Panc1 (cell line): Measurements from ENCODE around the gene CDC7. TPM values are rescaled to one million over a fixed set of nuclear protein-coding genes. Genes with fewer than 3 reads are reported as not detected.

Source experiments
- ATAC-seq: fragments of 200-7000 bp; cut with Tn5 transposase; 2 replicates; pipeline ENCODE4 v1.9.1; 2020; ENCODE audit warnings: mild to moderate bottlenecking, moderate library complexity
- BruUV-seq: library from RNA; stranded (reverse); fragments of 400-500 nt; replicated peaks from 2 replicates; lab custom pipeline; 2021; lab: Mats Ljungman, UMichigan
- CTCF ChIA-PET: fragments of 300-600 bp; sonication (Branson Sonifier 250); formaldehyde crosslinking; loops from one replicate; lab custom pipeline; 2022; ENCODE audit warnings: antibody characterized with exemption; lab: Charles Lee
- POLR2A ChIA-PET: fragments of 300-600 bp; sonication (Branson Sonifier 250); formaldehyde crosslinking; loops from one replicate; lab custom pipeline; 2022; ENCODE audit warnings: antibody characterized with exemption; lab: Charles Lee
- DNase-seq: peaks from one replicate; pipeline ENCODE4 v3.0.0-alpha.2; 2010; ENCODE audit warnings: low read depth, low spot score
- H3K27ac ChIP-seq: 2 replicates; pipeline ENCODE4 v1.5.1; 2011; ENCODE audit warnings: mild to moderate bottlenecking, low read length, inconsistent platforms
- H3K27me3 ChIP-seq: fragments of 200-500 bp; sonication (Bioruptor generic); 2 replicates; pipeline ENCODE4 v1.6.0; 2014; ENCODE audit warnings: low read length, inconsistent platforms; ENCODE audit not compliant: control insufficient read depth, insufficient read depth
- H3K36me3 ChIP-seq: fragments of 200-500 bp; sonication (Bioruptor generic); 2 replicates; pipeline ENCODE4 v1.5.1; 2014; ENCODE audit warnings: inconsistent platforms, mild to moderate bottlenecking, low read length, moderate library complexity; ENCODE audit not compliant: control insufficient read depth, insufficient read depth
- H3K4me1 ChIP-seq: 2 replicates; pipeline ENCODE4 v1.5.1; 2011; ENCODE audit warnings: inconsistent platforms, mild to moderate bottlenecking, low read length, moderate library complexity; ENCODE audit not compliant: control insufficient read depth, insufficient read depth
- H3K4me3 ChIP-seq, 2 experiments: 2 replicates each; pipeline ENCODE4 v1.5.1; 2011 to 2012; ENCODE audit warnings: low read depth in 2 of 2, low read length in 2 of 2, mild to moderate bottlenecking in 2 of 2, inconsistent platforms in 1 of 2, moderate library complexity in 1 of 2
- H3K9me3 ChIP-seq: fragments of 200-500 bp; sonication (Bioruptor generic); 2 replicates; pipeline ENCODE4 v1.5.1; 2014; ENCODE audit warnings: low read depth, mild to moderate bottlenecking, inconsistent platforms, low read length, moderate library complexity; ENCODE audit not compliant: control insufficient read depth, insufficient read depth
- POLR2AphosphoS5 ChIP-seq: IDR thresholded peaks from 2 replicates; pipeline ENCODE4 v1.6.1; 2012; ENCODE audit warnings: mild to moderate bottlenecking, low read depth, low read length, moderate library complexity
- SIN3A ChIP-seq: IDR thresholded peaks from 2 replicates; pipeline ENCODE4 v1.6.1; 2012; ENCODE audit warnings: low read depth, mild to moderate bottlenecking, low read length, moderate library complexity, borderline replicate concordance; ENCODE audit not compliant: insufficient read depth
- TCF7L2 ChIP-seq: IDR thresholded peaks from 2 replicates; pipeline ENCODE4 v1.6.1; 2011; ENCODE audit warnings: mild to moderate bottlenecking, low read depth, low read length, inconsistent platforms
- in situ Hi-C: cut with HindIII; loops from 2 replicates; pipeline ENCODE4 v1.10.0; 2016; ENCODE audit warnings: low sequenced_read_pairs, low pct_unique_long_range_greater_than_20kb
- intact Hi-C: fragments of 100-400 bp; cut with micrococcal nuclease; formaldehyde crosslinking; loops from one replicate; pipeline ENCODE4 v1.10.0; 2022; ENCODE audit not compliant: unreplicated experiment
- total RNA-seq: library from RNA; stranded (reverse); gene quantifications from one replicate; pipeline ENCODE4 v1.2.1, GENCODE V29; 2021; ENCODE audit not compliant: unreplicated experiment
- TF ChIP-seq, protein P1 (sequence below), 2 experiments: IDR thresholded peaks; 2 replicates each; pipeline ENCODE4 v1.6.1; 2011 to 2012; ENCODE audit warnings: low read depth in 2 of 2, control low read depth in 1 of 2, low read length in 1 of 2, mild to moderate bottlenecking in 1 of 2, moderate library complexity in 1 of 2; ENCODE audit not compliant: insufficient read depth in 1 of 2
- TF ChIP-seq, protein P2 (sequence below): fragments of 450-650 bp; IDR thresholded peaks from 2 replicates; pipeline ENCODE4 v1.5.1; 2017; ENCODE audit warnings: mild to moderate bottlenecking

The CDC7 gene
- total RNA-seq, 1 experiment from 2014 or later = 30.1 TPM

DNA sequence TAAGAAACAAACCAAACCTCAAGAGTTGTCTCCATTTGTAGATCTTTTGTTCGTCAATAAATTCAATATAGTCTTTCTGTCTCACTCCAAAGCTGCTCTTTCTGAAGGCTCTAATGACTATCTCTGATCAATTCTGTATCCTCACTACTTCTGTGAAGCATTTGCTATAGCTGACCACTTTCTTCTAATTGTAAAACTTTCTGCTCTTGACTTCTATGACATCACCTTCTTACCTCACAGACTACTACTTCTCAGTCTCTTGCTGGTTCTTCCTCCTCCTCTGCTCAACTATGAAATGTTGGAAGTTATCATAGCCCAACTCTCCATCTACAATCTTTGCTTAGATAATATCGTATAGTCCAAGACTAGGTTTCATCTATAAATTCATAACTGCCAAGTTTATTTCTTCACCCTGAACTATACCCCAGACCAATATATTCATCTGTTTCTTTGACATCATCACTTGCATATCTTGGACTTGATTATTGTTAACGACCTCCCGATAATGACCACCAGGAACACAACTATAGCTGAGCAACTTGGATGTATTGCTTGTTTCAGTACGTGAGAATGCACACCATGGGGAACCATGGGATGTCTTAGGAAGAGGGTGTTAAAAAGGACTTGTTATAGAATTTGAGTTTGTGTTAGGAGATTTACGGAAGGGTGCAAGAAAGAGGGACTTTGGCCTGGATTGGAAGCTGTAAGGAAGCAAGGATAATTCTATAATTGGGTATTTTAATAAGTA lies 2.0 kb upstream of the CDC7 start:
- no peaks in the 10 kb centered on the region for H3K36me3 ChIP-seq
- in situ Hi-C loops (no loop called here), intact Hi-C loops (no loop called here)
- peaks cover 18% of the 10 kb centered on the region for H3K4me1 ChIP-seq
- ChIA-PET CTCF (no interaction called here), POLR2A (no interaction called here)
- H3K4me3 ChIP-seq = no peak overlapping the region
- H3K9me3 ChIP-seq = no peaks in the 10 kb centered on the region
- ATAC-seq (no peak), DNase-seq (no peak)
- TF ChIP-seq, protein P1, sequence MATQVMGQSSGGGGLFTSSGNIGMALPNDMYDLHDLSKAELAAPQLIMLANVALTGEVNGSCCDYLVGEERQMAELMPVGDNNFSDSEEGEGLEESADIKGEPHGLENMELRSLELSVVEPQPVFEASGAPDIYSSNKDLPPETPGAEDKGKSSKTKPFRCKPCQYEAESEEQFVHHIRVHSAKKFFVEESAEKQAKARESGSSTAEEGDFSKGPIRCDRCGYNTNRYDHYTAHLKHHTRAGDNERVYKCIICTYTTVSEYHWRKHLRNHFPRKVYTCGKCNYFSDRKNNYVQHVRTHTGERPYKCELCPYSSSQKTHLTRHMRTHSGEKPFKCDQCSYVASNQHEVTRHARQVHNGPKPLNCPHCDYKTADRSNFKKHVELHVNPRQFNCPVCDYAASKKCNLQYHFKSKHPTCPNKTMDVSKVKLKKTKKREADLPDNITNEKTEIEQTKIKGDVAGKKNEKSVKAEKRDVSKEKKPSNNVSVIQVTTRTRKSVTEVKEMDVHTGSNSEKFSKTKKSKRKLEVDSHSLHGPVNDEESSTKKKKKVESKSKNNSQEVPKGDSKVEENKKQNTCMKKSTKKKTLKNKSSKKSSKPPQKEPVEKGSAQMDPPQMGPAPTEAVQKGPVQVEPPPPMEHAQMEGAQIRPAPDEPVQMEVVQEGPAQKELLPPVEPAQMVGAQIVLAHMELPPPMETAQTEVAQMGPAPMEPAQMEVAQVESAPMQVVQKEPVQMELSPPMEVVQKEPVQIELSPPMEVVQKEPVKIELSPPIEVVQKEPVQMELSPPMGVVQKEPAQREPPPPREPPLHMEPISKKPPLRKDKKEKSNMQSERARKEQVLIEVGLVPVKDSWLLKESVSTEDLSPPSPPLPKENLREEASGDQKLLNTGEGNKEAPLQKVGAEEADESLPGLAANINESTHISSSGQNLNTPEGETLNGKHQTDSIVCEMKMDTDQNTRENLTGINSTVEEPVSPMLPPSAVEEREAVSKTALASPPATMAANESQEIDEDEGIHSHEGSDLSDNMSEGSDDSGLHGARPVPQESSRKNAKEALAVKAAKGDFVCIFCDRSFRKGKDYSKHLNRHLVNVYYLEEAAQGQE (IDR thresholded peaks at IDR 0.05; ENCODE audit: insufficient read depth in 1 of 2, low read depth in 2 of 2, low read length in 1 of 2) = no peak
- TF ChIP-seq POLR2AphosphoS5 (no peak), SIN3A (no peak), TCF7L2 (no peak)
- TF ChIP-seq, protein P2, sequence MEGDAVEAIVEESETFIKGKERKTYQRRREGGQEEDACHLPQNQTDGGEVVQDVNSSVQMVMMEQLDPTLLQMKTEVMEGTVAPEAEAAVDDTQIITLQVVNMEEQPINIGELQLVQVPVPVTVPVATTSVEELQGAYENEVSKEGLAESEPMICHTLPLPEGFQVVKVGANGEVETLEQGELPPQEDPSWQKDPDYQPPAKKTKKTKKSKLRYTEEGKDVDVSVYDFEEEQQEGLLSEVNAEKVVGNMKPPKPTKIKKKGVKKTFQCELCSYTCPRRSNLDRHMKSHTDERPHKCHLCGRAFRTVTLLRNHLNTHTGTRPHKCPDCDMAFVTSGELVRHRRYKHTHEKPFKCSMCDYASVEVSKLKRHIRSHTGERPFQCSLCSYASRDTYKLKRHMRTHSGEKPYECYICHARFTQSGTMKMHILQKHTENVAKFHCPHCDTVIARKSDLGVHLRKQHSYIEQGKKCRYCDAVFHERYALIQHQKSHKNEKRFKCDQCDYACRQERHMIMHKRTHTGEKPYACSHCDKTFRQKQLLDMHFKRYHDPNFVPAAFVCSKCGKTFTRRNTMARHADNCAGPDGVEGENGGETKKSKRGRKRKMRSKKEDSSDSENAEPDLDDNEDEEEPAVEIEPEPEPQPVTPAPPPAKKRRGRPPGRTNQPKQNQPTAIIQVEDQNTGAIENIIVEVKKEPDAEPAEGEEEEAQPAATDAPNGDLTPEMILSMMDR = no peak
- BruUV-seq = no TSS peak
- H3K27ac ChIP-seq = no peak overlapping the region
- no peaks in the 10 kb centered on the region for H3K27me3 ChIP-seq

DNA sequence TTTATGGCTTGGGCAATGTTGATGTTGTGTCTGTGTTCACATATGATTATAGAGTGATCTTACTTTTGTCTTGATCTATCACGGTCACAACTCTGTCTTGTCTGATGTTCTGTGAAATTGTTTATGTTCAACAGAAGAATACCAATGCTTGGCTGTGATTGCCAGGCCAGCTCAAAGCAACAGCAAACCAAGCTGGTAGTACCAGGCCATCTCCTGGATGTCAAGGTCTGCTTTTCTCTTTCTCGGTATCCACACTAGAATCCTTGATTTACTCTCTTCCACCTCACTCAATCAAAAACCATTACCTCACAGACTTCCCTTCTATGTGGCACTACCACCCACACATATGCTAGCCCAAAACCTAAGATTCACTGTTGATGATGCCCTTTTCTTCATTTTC lies 1.3 kb upstream of the CDC7 start:
- no peak overlapping the region for H3K4me3 ChIP-seq
- intact Hi-C loops (no loop called here), in situ Hi-C loops (no loop called here)
- no peaks in the 10 kb centered on the region for H3K27me3 ChIP-seq
- ATAC-seq = no peak
- ChIA-PET POLR2A (no interaction called here), CTCF (no interaction called here)
- TF ChIP-seq, protein P2 = no peak
- TF ChIP-seq, protein P1 (IDR thresholded peaks at IDR 0.05; ENCODE audit: insufficient read depth in 1 of 2, low read depth in 2 of 2, low read length in 1 of 2) = no peak
- TF ChIP-seq SIN3A (no peak), TCF7L2 (no peak), POLR2AphosphoS5 (no peak)
- no TSS peak for BruUV-seq
- no peak overlapping the region for H3K27ac ChIP-seq
- H3K9me3 ChIP-seq = no peaks in the 10 kb centered on the region
- DNase-seq = no peak
- peaks cover 18% of the 10 kb centered on the region for H3K4me1 ChIP-seq
- H3K36me3 ChIP-seq = no peaks in the 10 kb centered on the region
